ENCODE results near the gene RAB3B. TPM values are rescaled to one million over a fixed set of nuclear protein-coding genes. Genes with fewer than 3 reads are reported as not detected.

RAB3B gene
- total and polyA plus RNA-seq, 2 of the 4 experiments (the other 2 are of a cell fraction): 33.6 to 78.5 TPM

- peak overlapping the region; percentile 100 for H2AK5ac ChIP-seq (ENCODE audit: low read depth, low read length)
- POLR2A ChIA-PET (ENCODE audit: unreplicated experiment): interaction anchor here (0.8 kb wide), 1 partner anchor 57 kb away, joined by 3 read pairs; no protein-coding TSS in a partner anchor
- TF ChIP-seq RFX5 (IDR thresholded peaks at IDR 0.05; ENCODE audit: low read depth, low read length) (no peak), SMC3 (IDR thresholded peaks at IDR 0.05; ENCODE audit: low read depth, low read length) (no peak), MAZ (IDR thresholded peaks at IDR 0.05; ENCODE audit: borderline replicate concordance, low read depth, low read length) (no peak), POLR2A (IDR thresholded peaks at IDR 0.05; ENCODE audit: low read depth, low read length) (no peak), NFE2L2 (IDR thresholded peaks at IDR 0.05; ENCODE audit: low read depth, low read length) (no peak), USF2 (IDR thresholded peaks at IDR 0.05; ENCODE audit: low read depth, low read length) (no peak), RCOR1 (IDR thresholded peaks at IDR 0.05; ENCODE audit: insufficient replicate concordance, low read length) (no peak), RAD21 (IDR thresholded peaks at IDR 0.05; ENCODE audit: low read length) (no peak), CEBPB (IDR thresholded peaks at IDR 0.05; ENCODE audit: low read depth, low read length) (no peak), FOS (IDR thresholded peaks at IDR 0.05; ENCODE audit: low read depth, low read length) (no peak), MAFK (IDR thresholded peaks at IDR 0.05; ENCODE audit: low read depth, low read length) (no peak), CHD1 (IDR thresholded peaks at IDR 0.05; ENCODE audit: low read depth, low read length) (no peak), MXI1 (IDR thresholded peaks at IDR 0.05; ENCODE audit: borderline replicate concordance, low read depth, low read length) (no peak), BHLHE40 (IDR thresholded peaks at IDR 0.05; ENCODE audit: low read depth, low read length) (no peak)
- TF ChIP-seq, protein P1, sequence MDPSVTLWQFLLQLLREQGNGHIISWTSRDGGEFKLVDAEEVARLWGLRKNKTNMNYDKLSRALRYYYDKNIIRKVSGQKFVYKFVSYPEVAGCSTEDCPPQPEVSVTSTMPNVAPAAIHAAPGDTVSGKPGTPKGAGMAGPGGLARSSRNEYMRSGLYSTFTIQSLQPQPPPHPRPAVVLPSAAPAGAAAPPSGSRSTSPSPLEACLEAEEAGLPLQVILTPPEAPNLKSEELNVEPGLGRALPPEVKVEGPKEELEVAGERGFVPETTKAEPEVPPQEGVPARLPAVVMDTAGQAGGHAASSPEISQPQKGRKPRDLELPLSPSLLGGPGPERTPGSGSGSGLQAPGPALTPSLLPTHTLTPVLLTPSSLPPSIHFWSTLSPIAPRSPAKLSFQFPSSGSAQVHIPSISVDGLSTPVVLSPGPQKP (IDR thresholded peaks at IDR 0.05; ENCODE audit: borderline replicate concordance, low read depth, low read length): no peak
- TF ChIP-seq, protein P2, sequence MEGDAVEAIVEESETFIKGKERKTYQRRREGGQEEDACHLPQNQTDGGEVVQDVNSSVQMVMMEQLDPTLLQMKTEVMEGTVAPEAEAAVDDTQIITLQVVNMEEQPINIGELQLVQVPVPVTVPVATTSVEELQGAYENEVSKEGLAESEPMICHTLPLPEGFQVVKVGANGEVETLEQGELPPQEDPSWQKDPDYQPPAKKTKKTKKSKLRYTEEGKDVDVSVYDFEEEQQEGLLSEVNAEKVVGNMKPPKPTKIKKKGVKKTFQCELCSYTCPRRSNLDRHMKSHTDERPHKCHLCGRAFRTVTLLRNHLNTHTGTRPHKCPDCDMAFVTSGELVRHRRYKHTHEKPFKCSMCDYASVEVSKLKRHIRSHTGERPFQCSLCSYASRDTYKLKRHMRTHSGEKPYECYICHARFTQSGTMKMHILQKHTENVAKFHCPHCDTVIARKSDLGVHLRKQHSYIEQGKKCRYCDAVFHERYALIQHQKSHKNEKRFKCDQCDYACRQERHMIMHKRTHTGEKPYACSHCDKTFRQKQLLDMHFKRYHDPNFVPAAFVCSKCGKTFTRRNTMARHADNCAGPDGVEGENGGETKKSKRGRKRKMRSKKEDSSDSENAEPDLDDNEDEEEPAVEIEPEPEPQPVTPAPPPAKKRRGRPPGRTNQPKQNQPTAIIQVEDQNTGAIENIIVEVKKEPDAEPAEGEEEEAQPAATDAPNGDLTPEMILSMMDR (conservative IDR thresholded peaks at IDR 0.05; ENCODE audit: low read depth, low read length): no peak
- BruUV-seq (replicated peaks): no TSS peak
- no peak for ATAC-seq (ENCODE audit: low read depth)
- no peak overlapping the region for H3K4me2 ChIP-seq (ENCODE audit: low read depth, low read length)
- intact Hi-C loops (cut with micrococcal nuclease): loop anchor here (5.0 kb wide), 1 partner anchor 383 kb away; no protein-coding TSS in a partner anchor
- H4K91ac ChIP-seq (ENCODE audit: insufficient read depth, low read depth, low read length): peak overlapping the region; percentile 100
- peaks cover 14% of the 10 kb centered on the region for H3K4me1 ChIP-seq (ENCODE audit: control insufficient read depth, insufficient read depth, low read length)
- H3K36me3 ChIP-seq (ENCODE audit: control insufficient read depth, insufficient read depth, low read length): no peaks in the 10 kb centered on the region
- H4K5ac ChIP-seq (ENCODE audit: low read depth, low read length): peak overlapping the region; percentile 98
- H3K27ac ChIP-seq (ENCODE audit: insufficient read depth, low read length): peak overlapping the region; percentile 90
- CTCF ChIA-PET: no interaction called here
- no CpG with 5 or more reads among the region's 10 CpGs for WGBS, 2 experiments (ENCODE audit: extremely low coverage in 2 of 2, insufficient read length in 1 of 2)
- H4K8ac ChIP-seq (ENCODE audit: low read depth in 2 of 2, low read length in 2 of 2): peak overlapping the region; percentile 78 to 97
- peak overlapping the region; percentile 98 for H3K14ac ChIP-seq (replicated peaks; ENCODE audit: low read depth, low read length)
- H2AK9ac ChIP-seq (replicated peaks; ENCODE audit: low read depth, low read length, poor library complexity): peak overlapping the region; percentile 51
- H2BK15ac ChIP-seq (ENCODE audit: low read depth, low read length): peak overlapping the region; percentile 100
- no peaks in the 10 kb centered on the region for H3K27me3 ChIP-seq (ENCODE audit: control insufficient read depth, insufficient read depth, low read length)
- H2BK5ac ChIP-seq (ENCODE audit: low read depth, low read length, poor library complexity, severe bottlenecking): peak overlapping the region; percentile 100
- H2BK120ac ChIP-seq (ENCODE audit: low read depth, low read length): peak overlapping the region; percentile 100
- dilution Hi-C loops (cut with HindIII; ENCODE audit: low sequenced_read_pairs, unreplicated experiment): no loop called here
- H2BK20ac ChIP-seq (ENCODE audit: low read depth, low read length): peak overlapping the region; percentile 100
- peak overlapping the region; percentile 73 for H2AFZ ChIP-seq (replicated peaks; ENCODE audit: low read length, poor library complexity)
- no peak overlapping the region for H3K4me3 ChIP-seq (ENCODE audit: insufficient read depth, low read depth, low read length)
- DNase-seq: no peak
- peak overlapping the region; percentile 96; the same call in 1 of the 2 replicates for H3K23ac ChIP-seq (ENCODE audit: low read depth, low read length)
- peak overlapping the region; percentile 100 for H3K4ac ChIP-seq (ENCODE audit: low read depth, low read length)
- H3K9me3 ChIP-seq (ENCODE audit: control insufficient read depth, insufficient read depth, low read length): no peaks in the 10 kb centered on the region
- peak overlapping the region; percentile 97 for H3K18ac ChIP-seq (ENCODE audit: low read depth, low read length)
- in situ Hi-C loops (cut with MboI; ENCODE audit: low sequenced_read_pairs): loop anchor here (5.0 to 25.0 kb wide), 2 partner anchors 98 to 388 kb away; no protein-coding TSS in a partner anchor
- no peak overlapping the region for H3K9ac ChIP-seq (ENCODE audit: low read depth, low read length)
- peaks cover 6% of the 10 kb centered on the region for H3K9me1 ChIP-seq (ENCODE audit: insufficient read depth, low read length)
- H3K56ac ChIP-seq (ENCODE audit: extremely low read depth, insufficient read depth, low read length): peak overlapping the region; percentile 82
- H3K79me1 ChIP-seq (ENCODE audit: low read depth in 1 of 2, low read length in 2 of 2): peaks cover 0 to 7% of the 10 kb centered on the region in 2 experiments; a peak in 1 of 4 replicates
- H4K20me1 ChIP-seq (ENCODE audit: insufficient read depth, low read length): no peaks in the 10 kb centered on the region
These were observed 91.5 kb downstream of the RAB3B start for GRCh38 chr1:51899022-51899421.

All from IMR-90 (cell line).